Hepatocyte (in vitro differentiated cells): ENCODE data around the gene PDE4D. TPM values are rescaled to one million over a fixed set of nuclear protein-coding genes. Genes with fewer than 3 reads are reported as not detected.
"Not testable (repeated sequence)": the region's sequence is repeated elsewhere in the genome, so short reads cannot be mapped to it uniquely, and the experiment has no call there.

ENCODE experiments used
- DNase-seq: peaks from one replicate; pipeline ENCODE4 v3.0.0-alpha.2; 2016; ENCODE audit warnings: low spot score
- H2AFZ ChIP-seq: fragments of 200-600 bp; sonication (generic); 2 replicates; pipeline ENCODE4 v1.6.0; 2016; ENCODE audit warnings: antibody characterized with exemption, mild to moderate bottlenecking
- H3K27ac ChIP-seq: fragments of 200-600 bp; sonication (generic); 2 replicates; pipeline ENCODE4 v1.5.1; 2016; ENCODE audit warnings: mild to moderate bottlenecking
- H3K27me3 ChIP-seq: fragments of 200-600 bp; sonication (generic); 2 replicates; pipeline ENCODE4 v1.6.1; 2016
- H3K36me3 ChIP-seq: fragments of 200-600 bp; sonication (generic); replicated peaks from 2 replicates; pipeline ENCODE4 v1.5.1; 2016; ENCODE audit warnings: low read depth; ENCODE audit not compliant: insufficient read depth
- H3K4me1 ChIP-seq: fragments of 200-600 bp; sonication (generic); 2 replicates; pipeline ENCODE4 v1.5.1; 2016; ENCODE audit warnings: mild to moderate bottlenecking, moderate library complexity; ENCODE audit not compliant: insufficient read depth
- H3K4me2 ChIP-seq: fragments of 200-600 bp; sonication (generic); 2 replicates; pipeline ENCODE4 v1.6.0; 2016
- H3K4me3 ChIP-seq: fragments of 200-600 bp; sonication (generic); 2 replicates; pipeline ENCODE4 v1.5.1; 2016; ENCODE audit warnings: mild to moderate bottlenecking
- H3K79me2 ChIP-seq: fragments of 200-600 bp; sonication (generic); 2 replicates; pipeline ENCODE4 v1.6.0; 2017; ENCODE audit warnings: mild to moderate bottlenecking
- H3K9me2 ChIP-seq: fragments of 200-600 bp; sonication (generic); replicated peaks from 2 replicates; pipeline ENCODE4 v1.6.0; 2017; ENCODE audit warnings: mild to moderate bottlenecking; ENCODE audit not compliant: insufficient read depth
- H3K9me3 ChIP-seq: fragments of 200-600 bp; sonication (generic); 2 replicates; pipeline ENCODE4 v1.5.1; 2016; ENCODE audit warnings: low read depth, mild to moderate bottlenecking
- H4K20me1 ChIP-seq: fragments of 200-600 bp; sonication (generic); 2 replicates; pipeline ENCODE4 v1.6.0; 2016; ENCODE audit warnings: mild to moderate bottlenecking; ENCODE audit not compliant: insufficient read depth, poor library complexity, severe bottlenecking
- EZH2 ChIP-seq: fragments of 200-600 bp; sonication (generic); IDR thresholded peaks from 2 replicates; pipeline ENCODE4 v1.6.1; 2016; ENCODE audit warnings: antibody characterized with exemption, mild to moderate bottlenecking, borderline replicate concordance
- EZH2phosphoT487 ChIP-seq: fragments of 200-600 bp; sonication (generic); IDR thresholded peaks from one replicate; pipeline ENCODE4 v1.6.1; 2018; ENCODE audit warnings: antibody characterized with exemption, mild to moderate bottlenecking, low read depth, moderate library complexity; ENCODE audit not compliant: unreplicated experiment, severe bottlenecking
- WGBS: methylation state at CpG from one replicate; pipeline ENCODE4 v1.1.6; 2016; ENCODE audit warnings: low lambda C conversion rate; ENCODE audit errors: missing lambda C conversion rate; 5-methylcytosine and 5-hydroxymethylcytosine counted together
- polyA plus RNA-seq: library from polyadenylated mRNA; unstranded; fragments of >200 nt; fragmentation: Nextera tagmentation; extraction: Ambion mirVana; gene quantifications from 2 replicates; pipeline ENCODE4 v1.2.1, GENCODE V29; 2016
- total RNA-seq: library from RNA; depleted of rRNA; stranded (reverse); fragments of >200 nt; gene quantifications from 2 replicates; pipeline ENCODE4 v1.2.3, GENCODE V29; 2014
- TF ChIP-seq, protein P1 (sequence below): fragments of 200-600 bp; sonication (generic); IDR thresholded peaks from 2 replicates; pipeline ENCODE4 v1.5.1; 2016; ENCODE audit warnings: antibody characterized with exemption, mild to moderate bottlenecking; ENCODE audit not compliant: poor library complexity

The PDE4D gene
- total and polyA plus RNA-seq, 2 experiments from 2014 or later, result 14.5 to 45.2 TPM

DNA sequence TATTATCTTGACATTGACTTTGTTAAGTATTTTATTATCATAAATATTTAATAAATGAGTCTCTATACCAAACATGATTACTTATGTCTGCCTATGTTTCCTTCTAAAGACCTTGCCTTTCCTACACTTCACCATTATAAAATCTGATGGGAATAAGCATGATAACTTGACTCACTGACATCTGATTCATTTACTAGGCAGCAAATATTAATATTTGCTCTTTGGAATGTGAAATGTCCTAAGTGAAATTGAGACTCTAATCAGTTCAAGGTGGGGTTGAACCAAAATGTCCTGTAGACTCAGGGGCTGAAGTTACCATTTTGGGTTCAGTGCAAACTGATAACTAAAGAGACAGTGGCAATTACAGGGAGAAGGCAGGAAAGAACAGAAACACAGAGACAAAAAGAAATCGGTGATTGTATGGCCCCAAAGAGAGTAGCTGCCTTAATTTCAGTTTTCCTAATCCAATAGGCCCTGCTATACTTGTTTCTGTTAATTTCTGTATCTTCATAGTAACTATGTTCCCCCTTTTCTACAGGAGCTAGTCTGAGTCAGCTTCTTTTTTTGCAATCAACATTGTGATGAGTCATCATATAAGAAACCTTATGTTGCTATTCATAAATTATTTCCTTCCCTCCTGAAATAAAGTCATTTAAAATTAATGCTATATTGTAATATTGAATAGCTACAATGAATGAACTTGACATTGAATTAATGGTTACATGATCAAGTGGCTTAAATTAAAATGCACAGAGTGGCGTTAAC lies 296.8 kb downstream of the PDE4D start:
- WGBS, result 96% methylated on average over 2 of the region's 2 CpGs
- H3K4me2 ChIP-seq, result no peak overlapping the region

GRCh38 chr5:59594118-59594517 lies 299.4 kb downstream of the PDE4D start:
- H3K9me3 ChIP-seq, H3K4me2 ChIP-seq, H3K36me3 ChIP-seq, H3K4me3 ChIP-seq, H4K20me1 ChIP-seq, H2AFZ ChIP-seq, H3K9me2 ChIP-seq, H3K27me3 ChIP-seq, H3K4me1 ChIP-seq, H3K79me2 ChIP-seq, DNase-seq, H3K27ac ChIP-seq: not testable (repeated sequence)
- WGBS, result 92% methylated on average over 5 of the region's 5 CpGs

More for the DNA sequence above, 296.8 kb downstream of the PDE4D start:
- Histone ChIP-seq H3K79me2 (no peaks in the 10 kb centered on the region), H3K36me3 (no peaks in the 10 kb centered on the region), H3K4me3 (no peak overlapping the region), H3K9me2 (no peaks in the 10 kb centered on the region), H3K27me3 (no peaks in the 10 kb centered on the region), H3K9me3 (no peaks in the 10 kb centered on the region), H3K27ac (no peak overlapping the region), H3K4me1 (peaks cover 4% of the 10 kb centered on the region), H4K20me1 (no peaks in the 10 kb centered on the region), H2AFZ (no peak overlapping the region)
- no peak for DNase-seq
- TF ChIP-seq EZH2 (no peak), EZH2phosphoT487 (no peak)
- TF ChIP-seq, protein P1, sequence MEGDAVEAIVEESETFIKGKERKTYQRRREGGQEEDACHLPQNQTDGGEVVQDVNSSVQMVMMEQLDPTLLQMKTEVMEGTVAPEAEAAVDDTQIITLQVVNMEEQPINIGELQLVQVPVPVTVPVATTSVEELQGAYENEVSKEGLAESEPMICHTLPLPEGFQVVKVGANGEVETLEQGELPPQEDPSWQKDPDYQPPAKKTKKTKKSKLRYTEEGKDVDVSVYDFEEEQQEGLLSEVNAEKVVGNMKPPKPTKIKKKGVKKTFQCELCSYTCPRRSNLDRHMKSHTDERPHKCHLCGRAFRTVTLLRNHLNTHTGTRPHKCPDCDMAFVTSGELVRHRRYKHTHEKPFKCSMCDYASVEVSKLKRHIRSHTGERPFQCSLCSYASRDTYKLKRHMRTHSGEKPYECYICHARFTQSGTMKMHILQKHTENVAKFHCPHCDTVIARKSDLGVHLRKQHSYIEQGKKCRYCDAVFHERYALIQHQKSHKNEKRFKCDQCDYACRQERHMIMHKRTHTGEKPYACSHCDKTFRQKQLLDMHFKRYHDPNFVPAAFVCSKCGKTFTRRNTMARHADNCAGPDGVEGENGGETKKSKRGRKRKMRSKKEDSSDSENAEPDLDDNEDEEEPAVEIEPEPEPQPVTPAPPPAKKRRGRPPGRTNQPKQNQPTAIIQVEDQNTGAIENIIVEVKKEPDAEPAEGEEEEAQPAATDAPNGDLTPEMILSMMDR, result no peak

DNA sequence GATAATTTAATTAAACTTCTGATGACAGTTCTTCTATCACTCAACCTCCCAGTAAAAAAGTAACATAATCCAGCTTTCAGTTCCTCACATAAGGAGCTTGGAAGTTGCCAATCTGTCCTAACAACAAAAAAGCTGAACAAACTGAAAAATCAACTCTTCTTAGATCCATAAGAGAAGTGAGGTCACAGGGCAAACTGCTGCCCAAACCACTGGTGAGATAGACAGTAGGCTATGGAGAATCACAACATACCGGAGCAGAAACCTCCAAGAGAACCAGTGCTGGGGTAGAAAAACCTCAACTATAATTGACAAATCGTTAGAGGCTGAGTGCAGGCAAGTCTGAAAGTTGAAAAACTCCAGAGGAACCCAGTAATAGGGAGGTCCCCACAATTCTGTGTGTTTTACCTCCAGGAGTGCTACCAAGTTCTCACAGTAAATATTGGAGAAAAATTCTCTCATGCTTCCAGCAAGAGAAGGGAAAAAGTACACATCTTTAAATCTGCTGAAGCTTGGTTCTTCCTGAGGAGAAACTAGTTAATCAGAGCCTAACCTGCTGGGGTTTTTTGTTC lies 300.0 kb downstream of the PDE4D start:
- Histone ChIP-seq H3K4me3 (no peak overlapping the region), H3K9me3 (no peaks in the 10 kb centered on the region), H3K27ac (no peak overlapping the region), H3K79me2 (no peaks in the 10 kb centered on the region), H3K27me3 (no peaks in the 10 kb centered on the region), H3K4me1 (peaks cover 6% of the 10 kb centered on the region), H3K4me2 (no peak overlapping the region), H2AFZ (no peak overlapping the region), H3K9me2 (no peaks in the 10 kb centered on the region), H3K36me3 (no peaks in the 10 kb centered on the region), H4K20me1 (no peaks in the 10 kb centered on the region)
- TF ChIP-seq, protein P1, result no peak
- TF ChIP-seq EZH2 (no peak), EZH2phosphoT487 (no peak)
- WGBS, result 74% methylated on average over 2 of the region's 2 CpGs
- DNase-seq, result no peak

- DNase-seq, result peak; percentile 12
Measured at GRCh38 chr5:59592101-59592500, 301.4 kb downstream of the PDE4D start.

More at GRCh38 chr5:59592101-59592500, 301.4 kb downstream of the PDE4D start:
- H3K9me3 ChIP-seq, result no peaks in the 10 kb centered on the region
- TF ChIP-seq EZH2, result no peak
- no peak for TF ChIP-seq EZH2phosphoT487
- TF ChIP-seq, protein P1, result no peak
- H3K4me1 ChIP-seq, result peaks cover 14% of the 10 kb centered on the region
- no peak overlapping the region for H3K4me3 ChIP-seq
- H3K27me3 ChIP-seq, result no peaks in the 10 kb centered on the region
- H3K79me2 ChIP-seq, result no peaks in the 10 kb centered on the region
- no peaks in the 10 kb centered on the region for H3K36me3 ChIP-seq
- H3K9me2 ChIP-seq, result no peaks in the 10 kb centered on the region
- H2AFZ ChIP-seq, result no peak overlapping the region
- 37% methylated on average over 3 of the region's 3 CpGs for WGBS
- peak overlapping the region; percentile 8 for H3K4me2 ChIP-seq
- no peak overlapping the region for H3K27ac ChIP-seq
- H4K20me1 ChIP-seq, result no peaks in the 10 kb centered on the region
